GM18499 (cell line): ENCODE data around the gene KCNMA1.

Source experiments
- ATAC-seq: cut with Tn5 transposase; IDR thresholded peaks from one replicate; pipeline ENCODE4 v1.9.1; 2021; ENCODE audit warnings: moderate number of reproducible peaks; ENCODE audit not compliant: insufficient read depth, unreplicated experiment

Gene KCNMA1

DNA sequence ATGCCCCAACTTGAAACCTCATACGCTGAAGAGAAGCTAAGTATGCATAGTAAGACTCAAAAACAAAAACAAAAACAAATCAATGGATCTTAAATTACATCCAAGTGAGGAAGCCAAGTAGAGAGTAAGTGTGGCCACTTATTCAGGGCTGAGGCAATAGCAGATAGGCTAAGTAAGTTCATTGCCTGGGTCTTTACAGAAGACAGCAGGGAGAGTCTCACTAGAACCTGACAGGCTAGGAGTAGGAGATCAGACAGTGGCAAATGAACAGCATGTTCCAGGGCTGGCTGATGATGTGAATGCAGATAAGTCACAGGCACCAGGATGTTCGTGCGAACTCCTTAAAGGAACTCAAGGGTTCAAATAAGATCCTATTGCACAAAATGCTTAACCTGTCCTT, 568.6 kb downstream of the KCNMA1 start:
- ATAC-seq: no peak

DNA sequence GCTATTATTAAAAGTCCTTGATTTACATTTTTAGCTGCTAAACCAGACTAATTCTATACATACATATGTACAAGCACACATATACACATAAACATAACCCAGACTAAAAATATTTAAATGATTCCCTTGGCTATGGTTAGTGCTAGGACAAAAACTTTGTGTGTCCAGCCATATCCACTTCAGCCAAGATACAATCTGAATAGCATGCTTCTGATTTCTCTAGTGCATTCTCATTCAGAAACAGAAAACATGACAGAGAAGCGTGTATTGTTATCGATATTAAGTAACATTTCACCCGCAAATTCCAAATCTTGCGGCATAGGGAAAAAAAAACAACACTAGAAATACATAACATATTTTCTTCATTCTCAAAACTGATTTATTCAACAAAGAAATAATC, 569.3 kb downstream of the KCNMA1 start:
- no peak for ATAC-seq

DNA sequence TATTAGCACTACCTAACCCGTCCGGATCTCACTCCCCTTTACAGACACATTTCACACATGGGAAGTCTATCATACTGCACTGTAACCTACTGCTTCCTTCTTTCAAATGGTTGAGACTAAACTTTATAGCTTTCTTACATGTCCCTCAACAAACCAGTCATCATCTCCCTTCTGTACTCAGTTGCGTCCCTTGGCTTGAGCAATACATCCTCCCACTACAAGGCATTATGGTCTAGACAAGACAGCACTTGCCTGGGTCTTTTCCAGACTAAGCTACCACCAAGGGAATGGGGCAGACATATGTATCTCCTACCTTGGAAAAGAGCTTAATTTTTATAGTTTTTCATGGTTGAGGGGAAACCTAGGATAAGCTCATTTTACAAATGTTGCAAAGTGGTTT, 575.2 kb downstream of the KCNMA1 start:
- no peak for ATAC-seq

DNA sequence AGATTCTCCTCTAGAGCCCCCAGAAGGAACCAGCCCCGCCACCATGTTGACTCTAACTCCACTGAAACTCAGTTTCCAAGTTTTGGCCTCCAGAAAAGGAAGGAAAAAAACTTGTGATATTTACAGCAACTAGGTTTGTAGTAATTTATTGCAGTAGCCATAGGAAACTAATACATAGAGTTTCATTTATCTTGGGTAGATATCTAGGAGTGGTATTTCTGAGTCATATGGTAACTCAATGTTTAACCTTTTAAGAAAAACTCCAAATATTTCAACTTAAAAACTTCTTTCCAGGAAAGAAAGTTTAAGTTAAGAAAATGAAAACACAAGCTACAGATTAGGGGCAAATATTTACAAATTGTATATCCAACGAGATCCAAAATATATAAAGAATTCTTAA, 576.7 kb downstream of the KCNMA1 start:
- no peak for ATAC-seq

- ATAC-seq: no peak
Observed at GRCh38 chr10:77056650-77057049, 581.0 kb downstream of the KCNMA1 start.

DNA sequence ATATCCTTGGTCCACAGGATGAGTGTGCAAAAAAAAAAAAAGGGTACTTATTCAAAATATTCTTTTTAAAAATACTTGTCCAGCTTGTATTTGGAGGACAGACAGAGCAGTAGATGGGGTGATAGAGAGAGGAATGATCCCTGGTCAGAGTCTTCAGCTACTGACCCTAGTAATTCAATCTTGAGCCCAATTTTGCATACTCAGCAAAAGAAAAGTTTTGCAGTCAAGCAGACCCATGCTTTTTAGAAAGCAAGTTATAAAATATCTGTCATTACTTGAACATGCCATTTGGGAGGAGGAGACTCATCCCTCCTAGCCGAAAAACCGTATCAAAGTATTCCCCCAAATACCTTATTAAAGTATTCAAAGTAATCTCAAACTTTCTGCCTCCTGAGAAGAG, 585.0 kb downstream of the KCNMA1 start:
- no peak for ATAC-seq

- no peak for ATAC-seq
Observed at GRCh38 chr10:77051837-77052236, 585.8 kb downstream of the KCNMA1 start.

GRCh38 chr10:77049896-77050295, 587.7 kb downstream of the KCNMA1 start:
- ATAC-seq: no peak

DNA sequence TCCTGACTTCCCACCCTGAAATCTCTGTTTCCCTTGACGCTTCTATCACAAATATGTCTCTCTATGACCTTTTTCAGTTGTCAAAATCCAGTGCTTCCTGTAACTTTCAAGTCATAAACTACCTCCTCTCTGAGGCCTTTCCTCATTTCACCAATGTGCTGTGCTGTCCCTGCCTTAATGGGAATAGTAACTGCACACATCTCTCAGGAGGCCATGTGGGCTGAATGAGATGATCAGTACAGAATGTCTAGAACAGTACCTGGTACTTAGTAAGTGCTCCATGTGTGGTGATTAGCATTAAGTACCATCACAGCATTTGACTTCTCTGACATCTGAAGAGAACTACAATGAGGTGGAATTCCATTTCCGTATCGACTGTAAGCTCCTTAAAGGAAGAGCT, 588.5 kb downstream of the KCNMA1 start:
- no peak for ATAC-seq

GRCh38 chr10:77045085-77045484, 592.5 kb downstream of the KCNMA1 start:
- ATAC-seq: no peak

GRCh38 chr10:77043420-77043763, 594.2 kb downstream of the KCNMA1 start:
- ATAC-seq: no peak

DNA sequence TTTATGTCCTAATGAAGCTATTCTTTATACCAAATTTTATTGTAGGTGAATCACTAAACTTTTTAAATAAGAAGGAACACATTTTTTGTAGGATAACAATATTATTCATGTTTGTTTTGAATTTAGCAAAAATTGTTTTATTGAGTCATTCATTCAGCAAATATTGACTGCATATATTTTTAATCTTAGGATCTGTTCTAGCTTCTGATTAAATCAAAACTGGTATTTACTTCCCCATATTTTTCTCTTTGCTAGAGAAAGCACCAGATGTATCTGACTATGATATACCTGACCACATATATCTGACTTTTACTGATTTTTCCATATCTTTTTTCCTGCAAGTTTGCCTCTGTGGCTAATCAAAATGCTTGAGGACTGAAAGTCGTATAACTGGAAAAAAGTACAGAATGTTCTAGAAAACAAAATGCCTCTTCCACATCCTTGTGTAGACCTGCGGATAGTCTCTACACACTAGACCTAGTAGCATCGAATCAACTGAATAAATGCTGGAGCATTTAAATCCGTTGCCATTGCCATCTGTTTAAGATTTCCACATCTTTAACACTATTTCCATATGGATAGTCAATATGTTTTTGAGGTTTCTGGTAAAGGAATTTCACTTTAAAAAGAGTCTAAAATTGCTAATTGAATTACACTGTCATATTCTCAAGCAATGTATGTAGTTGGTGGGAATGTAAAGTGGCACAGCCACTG, 594.7 kb downstream of the KCNMA1 start:
- no peak for ATAC-seq

DNA sequence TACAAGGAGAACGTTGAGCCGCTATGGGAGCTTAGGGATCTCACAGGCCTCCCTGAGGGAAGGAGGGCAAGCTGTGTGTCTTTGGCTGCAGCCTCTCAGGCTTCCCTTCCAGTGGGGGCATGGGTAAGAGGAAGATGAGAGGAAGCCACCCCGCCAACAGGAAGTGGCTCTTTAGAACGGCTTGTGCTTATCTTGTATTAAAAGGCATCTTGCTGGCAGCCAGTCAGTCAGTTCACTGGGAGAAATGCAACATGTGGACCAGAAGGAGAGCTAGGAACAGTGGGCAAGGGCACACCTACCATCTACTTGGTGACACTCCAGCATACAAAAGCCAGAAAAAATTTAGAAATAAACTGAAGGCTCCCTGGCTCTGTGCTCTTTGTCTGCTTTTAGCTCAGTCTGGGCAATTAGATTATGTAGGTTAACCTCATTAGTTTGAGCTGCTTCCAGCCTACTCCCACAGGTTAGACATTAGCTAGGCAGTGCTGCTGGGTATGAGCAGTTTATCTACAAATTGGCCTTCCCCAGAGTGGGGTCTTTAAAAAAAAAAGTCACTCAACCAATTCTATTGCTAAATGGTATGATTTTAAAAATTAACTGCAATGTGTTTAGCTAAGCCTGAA, 595.9 kb downstream of the KCNMA1 start:
- no peak for ATAC-seq

- no peak for ATAC-seq
Observed at GRCh38 chr10:77038407-77038806, 599.2 kb downstream of the KCNMA1 start.

- no peak for ATAC-seq
Observed at GRCh38 chr10:77037735-77038403, 599.7 kb downstream of the KCNMA1 start.

GRCh38 chr10:77036993-77037734, 600.4 kb downstream of the KCNMA1 start:
- no peak for ATAC-seq

GRCh38 chr10:77036276-77036675, 601.3 kb downstream of the KCNMA1 start:
- no peak for ATAC-seq

- ATAC-seq: no peak
Observed at GRCh38 chr10:77034795-77035194, 602.8 kb downstream of the KCNMA1 start.

DNA sequence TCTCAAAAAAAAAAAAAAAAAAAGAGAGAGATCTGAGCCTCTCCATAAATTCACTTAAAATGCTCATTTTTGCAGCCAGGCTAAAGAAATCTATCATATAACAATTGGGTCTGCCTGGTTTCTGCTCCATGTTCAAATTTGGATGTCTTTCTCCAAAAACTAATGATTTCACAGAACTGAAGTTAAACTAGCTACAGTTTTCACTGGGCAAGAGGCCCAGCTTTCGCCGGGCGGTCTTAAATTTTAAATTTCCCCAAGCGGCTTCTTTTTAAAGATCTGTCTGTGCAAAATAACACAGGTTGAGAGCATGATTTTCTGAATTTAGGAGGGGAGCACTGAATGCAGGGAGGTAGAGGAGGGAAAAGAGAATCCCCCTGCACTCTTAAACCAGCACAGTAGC, 603.4 kb downstream of the KCNMA1 start:
- ATAC-seq: no peak

DNA sequence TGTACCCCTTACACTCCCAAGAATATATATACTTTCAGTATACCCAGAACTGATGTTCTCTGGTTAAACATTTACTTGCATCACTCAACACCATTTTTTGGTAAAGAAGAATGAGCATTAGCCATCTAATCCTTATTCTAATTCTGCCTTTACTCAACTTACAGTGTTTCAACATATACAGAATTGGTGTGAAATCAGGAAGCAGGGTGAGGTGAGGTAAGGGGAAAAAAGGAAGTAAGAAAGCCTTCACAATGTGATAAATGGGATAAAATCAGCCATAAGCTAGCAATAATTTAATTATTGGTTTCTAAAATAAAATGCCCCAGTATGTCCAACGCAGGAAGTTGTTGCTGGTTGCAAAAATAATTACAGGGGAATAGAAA, 605.4 kb downstream of the KCNMA1 start:
- ATAC-seq: no peak

DNA sequence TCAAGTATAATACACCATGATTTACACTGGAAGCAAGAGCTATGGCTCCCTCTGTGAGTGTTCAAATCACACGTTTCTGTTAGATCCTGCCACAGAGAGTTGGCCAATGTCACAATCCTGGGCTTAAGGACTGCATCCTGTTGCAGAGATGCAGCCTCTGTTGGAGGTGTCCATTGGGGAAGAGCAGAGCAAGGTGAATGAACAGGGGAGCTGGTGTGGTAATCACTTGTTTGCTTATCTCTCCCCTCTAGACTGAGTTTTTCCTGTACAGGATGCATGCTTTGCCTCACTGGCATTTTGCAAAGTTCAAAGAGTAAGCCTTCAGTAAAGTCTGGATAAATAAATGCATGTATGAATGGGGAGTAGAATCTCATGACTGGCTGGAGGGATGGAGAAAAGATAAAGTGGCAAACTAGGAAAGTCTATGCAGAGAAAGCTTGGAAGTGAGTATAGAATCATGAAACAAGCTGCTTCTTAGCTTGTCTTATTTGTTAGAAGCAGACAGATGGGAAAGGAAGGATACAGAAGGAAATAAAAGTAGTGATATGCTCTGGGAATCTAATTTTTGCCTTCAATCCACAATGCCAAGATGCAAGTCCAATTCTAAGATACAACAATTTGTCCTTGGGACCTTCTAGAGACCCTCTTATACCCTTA, 605.9 kb downstream of the KCNMA1 start:
- ATAC-seq: no peak
